PC-9 (cell line): ENCODE data around the gene CDADC1.

ENCODE experiments used
- EZH2 ChIP-seq: fragments of 200-600 bp; sonication (generic); IDR thresholded peaks from 2 replicates; pipeline ENCODE4 v1.8.0; 2017; ENCODE audit warnings: antibody characterized with exemption, low read depth
- TF ChIP-seq, protein P1 (sequence below): fragments of 200-600 bp; sonication (generic); conservative IDR thresholded peaks from 2 replicates; pipeline ENCODE4 v1.6.1; 2017; ENCODE audit warnings: mixed run types, antibody characterized with exemption, mild to moderate bottlenecking, moderate library complexity

DNA sequence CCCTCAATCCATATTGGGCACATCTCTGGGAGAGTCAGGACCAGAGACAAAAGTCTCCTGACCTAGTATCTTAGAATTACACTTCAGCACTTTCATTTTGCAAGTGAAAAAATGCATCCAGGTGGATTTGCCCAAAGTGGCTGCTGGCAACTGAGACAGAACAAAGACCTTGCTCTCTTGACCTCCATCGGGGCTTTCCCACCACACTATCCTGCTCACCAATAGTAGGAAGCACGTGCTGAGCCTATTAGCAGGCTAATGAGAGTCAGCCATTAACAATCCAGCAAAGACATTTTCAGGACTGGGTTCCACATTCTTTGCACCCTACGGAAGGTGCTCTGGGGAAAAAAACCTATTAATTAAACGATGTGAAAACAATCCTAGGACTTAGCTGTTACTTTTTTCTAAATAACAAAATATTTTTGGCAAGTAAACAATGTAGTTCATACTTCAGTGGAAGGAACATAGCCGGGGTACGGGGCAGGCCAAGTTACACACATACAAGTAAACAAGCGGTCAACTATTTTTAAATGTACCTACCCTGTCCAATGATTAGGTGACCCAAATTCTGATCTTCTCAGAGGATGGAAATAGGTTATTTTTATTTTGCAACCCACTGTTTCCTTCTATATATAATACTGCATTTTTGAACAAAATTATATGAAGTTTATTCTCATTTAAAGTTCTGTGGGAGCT, 78.6 kb downstream of the CDADC1 start:
- TF ChIP-seq, protein P1, sequence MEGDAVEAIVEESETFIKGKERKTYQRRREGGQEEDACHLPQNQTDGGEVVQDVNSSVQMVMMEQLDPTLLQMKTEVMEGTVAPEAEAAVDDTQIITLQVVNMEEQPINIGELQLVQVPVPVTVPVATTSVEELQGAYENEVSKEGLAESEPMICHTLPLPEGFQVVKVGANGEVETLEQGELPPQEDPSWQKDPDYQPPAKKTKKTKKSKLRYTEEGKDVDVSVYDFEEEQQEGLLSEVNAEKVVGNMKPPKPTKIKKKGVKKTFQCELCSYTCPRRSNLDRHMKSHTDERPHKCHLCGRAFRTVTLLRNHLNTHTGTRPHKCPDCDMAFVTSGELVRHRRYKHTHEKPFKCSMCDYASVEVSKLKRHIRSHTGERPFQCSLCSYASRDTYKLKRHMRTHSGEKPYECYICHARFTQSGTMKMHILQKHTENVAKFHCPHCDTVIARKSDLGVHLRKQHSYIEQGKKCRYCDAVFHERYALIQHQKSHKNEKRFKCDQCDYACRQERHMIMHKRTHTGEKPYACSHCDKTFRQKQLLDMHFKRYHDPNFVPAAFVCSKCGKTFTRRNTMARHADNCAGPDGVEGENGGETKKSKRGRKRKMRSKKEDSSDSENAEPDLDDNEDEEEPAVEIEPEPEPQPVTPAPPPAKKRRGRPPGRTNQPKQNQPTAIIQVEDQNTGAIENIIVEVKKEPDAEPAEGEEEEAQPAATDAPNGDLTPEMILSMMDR = no peak
- TF ChIP-seq EZH2 = no peak
